Lower leg skin (tissue), 3 donors: Measurements from ENCODE around the gene NEURL1.

ENCODE experiments used
- POLR2A ChIP-seq, 2 donors: fragments of 450-650 bp; IDR thresholded peaks; one replicate each; pipeline ENCODE4 v1.6.1; 2016 to 2017; ENCODE audit warnings: antibody characterized with exemption in 2 of 2, mild to moderate bottlenecking in 1 of 2, moderate library complexity in 1 of 2
- TF ChIP-seq, protein P1 (sequence below), 3 donors: fragments of 450-650 bp; IDR thresholded peaks; one replicate each; pipeline ENCODE4 v1.5.1; 2016; ENCODE audit warnings: antibody characterized with exemption in 3 of 3, mild to moderate bottlenecking in 3 of 3, moderate library complexity in 2 of 3

- TF ChIP-seq, protein P1, sequence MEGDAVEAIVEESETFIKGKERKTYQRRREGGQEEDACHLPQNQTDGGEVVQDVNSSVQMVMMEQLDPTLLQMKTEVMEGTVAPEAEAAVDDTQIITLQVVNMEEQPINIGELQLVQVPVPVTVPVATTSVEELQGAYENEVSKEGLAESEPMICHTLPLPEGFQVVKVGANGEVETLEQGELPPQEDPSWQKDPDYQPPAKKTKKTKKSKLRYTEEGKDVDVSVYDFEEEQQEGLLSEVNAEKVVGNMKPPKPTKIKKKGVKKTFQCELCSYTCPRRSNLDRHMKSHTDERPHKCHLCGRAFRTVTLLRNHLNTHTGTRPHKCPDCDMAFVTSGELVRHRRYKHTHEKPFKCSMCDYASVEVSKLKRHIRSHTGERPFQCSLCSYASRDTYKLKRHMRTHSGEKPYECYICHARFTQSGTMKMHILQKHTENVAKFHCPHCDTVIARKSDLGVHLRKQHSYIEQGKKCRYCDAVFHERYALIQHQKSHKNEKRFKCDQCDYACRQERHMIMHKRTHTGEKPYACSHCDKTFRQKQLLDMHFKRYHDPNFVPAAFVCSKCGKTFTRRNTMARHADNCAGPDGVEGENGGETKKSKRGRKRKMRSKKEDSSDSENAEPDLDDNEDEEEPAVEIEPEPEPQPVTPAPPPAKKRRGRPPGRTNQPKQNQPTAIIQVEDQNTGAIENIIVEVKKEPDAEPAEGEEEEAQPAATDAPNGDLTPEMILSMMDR (IDR thresholded peaks at IDR 0.05), result no peak
- no peak for TF ChIP-seq POLR2A (IDR thresholded peaks at IDR 0.05)
Observed at GRCh38 chr10:103519798-103520197, 26.3 kb downstream of the NEURL1 start.
